ENCODE data around the gene AKAP1.

Gene AKAP1

DNA sequence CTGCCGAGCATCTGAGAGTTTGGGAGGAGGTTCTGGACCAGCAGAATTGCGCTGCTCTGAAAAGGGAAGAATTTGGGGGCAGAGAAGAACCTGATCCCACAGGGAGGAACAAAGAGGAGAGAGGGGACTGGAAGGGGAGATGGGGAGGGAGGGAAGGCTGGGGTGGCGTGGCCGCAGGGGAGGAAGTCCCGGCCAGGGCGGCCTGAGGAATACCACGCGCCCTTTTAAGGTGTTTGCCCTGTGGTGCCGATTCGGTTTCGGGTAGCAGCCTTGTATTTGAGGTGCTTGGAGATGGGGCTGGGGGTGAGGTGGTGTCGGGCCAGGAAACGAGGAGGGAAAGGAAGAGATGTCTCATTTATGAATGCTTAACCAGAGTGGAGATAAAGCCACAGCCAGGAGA is 51.3 kb downstream of the AKAP1 start:
- H3K4me3 ChIP-seq (ENCODE audit: low read depth, low read length): no peak overlapping the region

DNA sequence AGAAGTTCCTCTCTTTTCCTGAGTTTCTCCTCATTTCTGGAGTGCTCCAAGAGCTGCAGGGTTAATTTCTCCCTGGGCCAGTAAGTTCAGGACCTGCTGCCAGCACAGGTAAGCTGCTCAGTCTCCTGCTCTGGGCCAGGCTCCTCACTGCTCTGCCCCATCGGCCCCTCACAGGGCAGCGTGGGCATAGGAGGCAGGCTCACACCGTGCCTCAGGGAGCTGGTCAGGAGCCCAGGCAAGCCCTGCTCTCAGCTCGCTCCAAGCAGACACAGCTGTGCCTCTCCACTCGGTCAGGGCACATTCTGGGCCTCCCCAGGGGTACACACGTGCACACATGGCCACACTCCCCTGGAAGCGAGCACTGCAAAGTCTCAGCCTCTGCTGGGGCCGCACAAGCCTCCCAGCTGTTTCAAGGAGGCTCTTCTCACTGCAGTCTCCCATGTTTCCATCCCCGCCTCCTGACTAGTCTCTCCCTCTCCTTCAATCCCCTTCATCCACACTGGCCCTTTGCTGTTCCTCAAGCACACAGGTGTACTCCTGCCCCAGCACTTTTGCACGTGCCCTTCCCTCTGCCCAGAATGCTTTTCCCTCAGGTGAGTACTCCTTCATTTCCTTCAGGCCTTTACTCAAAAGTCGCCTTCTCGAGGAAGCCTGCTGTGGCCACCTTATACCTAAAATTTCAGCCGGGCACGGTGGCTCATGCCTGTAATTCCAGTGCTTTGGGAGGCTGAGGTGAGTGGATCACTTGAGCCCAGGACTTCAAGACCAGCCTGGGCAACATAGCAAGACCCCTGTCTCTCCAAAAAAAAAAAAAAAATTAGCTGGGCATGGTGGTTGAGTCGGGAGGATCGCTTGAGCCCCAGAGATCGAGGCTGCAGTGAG is 53.2 kb downstream of the AKAP1 start:
- no peak for DNase-seq (ENCODE audit: low read depth)
- TF ChIP-seq, protein P1, sequence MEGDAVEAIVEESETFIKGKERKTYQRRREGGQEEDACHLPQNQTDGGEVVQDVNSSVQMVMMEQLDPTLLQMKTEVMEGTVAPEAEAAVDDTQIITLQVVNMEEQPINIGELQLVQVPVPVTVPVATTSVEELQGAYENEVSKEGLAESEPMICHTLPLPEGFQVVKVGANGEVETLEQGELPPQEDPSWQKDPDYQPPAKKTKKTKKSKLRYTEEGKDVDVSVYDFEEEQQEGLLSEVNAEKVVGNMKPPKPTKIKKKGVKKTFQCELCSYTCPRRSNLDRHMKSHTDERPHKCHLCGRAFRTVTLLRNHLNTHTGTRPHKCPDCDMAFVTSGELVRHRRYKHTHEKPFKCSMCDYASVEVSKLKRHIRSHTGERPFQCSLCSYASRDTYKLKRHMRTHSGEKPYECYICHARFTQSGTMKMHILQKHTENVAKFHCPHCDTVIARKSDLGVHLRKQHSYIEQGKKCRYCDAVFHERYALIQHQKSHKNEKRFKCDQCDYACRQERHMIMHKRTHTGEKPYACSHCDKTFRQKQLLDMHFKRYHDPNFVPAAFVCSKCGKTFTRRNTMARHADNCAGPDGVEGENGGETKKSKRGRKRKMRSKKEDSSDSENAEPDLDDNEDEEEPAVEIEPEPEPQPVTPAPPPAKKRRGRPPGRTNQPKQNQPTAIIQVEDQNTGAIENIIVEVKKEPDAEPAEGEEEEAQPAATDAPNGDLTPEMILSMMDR (IDR thresholded peaks at IDR 0.05; ENCODE audit: low read depth, low read length): no peak
- TF ChIP-seq MYC (IDR thresholded peaks at IDR 0.05; ENCODE audit: low read depth, low read length) (no peak), POLR2A (IDR thresholded peaks at IDR 0.05; ENCODE audit: extremely low read depth, insufficient read length) (no peak)
- TF ChIP-seq, protein P2, sequence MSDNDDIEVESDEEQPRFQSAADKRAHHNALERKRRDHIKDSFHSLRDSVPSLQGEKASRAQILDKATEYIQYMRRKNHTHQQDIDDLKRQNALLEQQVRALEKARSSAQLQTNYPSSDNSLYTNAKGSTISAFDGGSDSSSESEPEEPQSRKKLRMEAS (IDR thresholded peaks at IDR 0.05; ENCODE audit: low read depth, low read length): no peak
- no peak overlapping the region for H3K4me3 ChIP-seq (ENCODE audit: low read depth, low read length)

More for the DNA sequence above, 51.3 kb downstream of the AKAP1 start:
- no peak for DNase-seq (ENCODE audit: low read depth)
- TF ChIP-seq POLR2A (IDR thresholded peaks at IDR 0.05; ENCODE audit: extremely low read depth, insufficient read length) (no peak), MYC (IDR thresholded peaks at IDR 0.05; ENCODE audit: low read depth, low read length) (no peak)
- TF ChIP-seq, protein P1 (IDR thresholded peaks at IDR 0.05; ENCODE audit: low read depth, low read length): no peak
- TF ChIP-seq, protein P2 (IDR thresholded peaks at IDR 0.05; ENCODE audit: low read depth, low read length): no peak

- no peak overlapping the region for H3K4me3 ChIP-seq (ENCODE audit: low read depth, low read length)
- DNase-seq (ENCODE audit: low read depth): no peak
- TF ChIP-seq, protein P1 (IDR thresholded peaks at IDR 0.05; ENCODE audit: low read depth, low read length): no peak
- TF ChIP-seq, protein P2 (IDR thresholded peaks at IDR 0.05; ENCODE audit: low read depth, low read length): no peak
- TF ChIP-seq MYC (IDR thresholded peaks at IDR 0.05; ENCODE audit: low read depth, low read length) (no peak), POLR2A (IDR thresholded peaks at IDR 0.05; ENCODE audit: extremely low read depth, insufficient read length) (no peak)
Observed at GRCh38 chr17:57138956-57139576, 54.0 kb downstream of the AKAP1 start.

GRCh38 chr17:57140316-57140715 is 55.3 kb downstream of the AKAP1 start:
- TF ChIP-seq POLR2A (IDR thresholded peaks at IDR 0.05; ENCODE audit: extremely low read depth, insufficient read length): no peak
- TF ChIP-seq, protein P1 (IDR thresholded peaks at IDR 0.05; ENCODE audit: low read depth, low read length): no peak
- TF ChIP-seq, protein P2 (IDR thresholded peaks at IDR 0.05; ENCODE audit: low read depth, low read length): no peak
- no peak for TF ChIP-seq MYC (IDR thresholded peaks at IDR 0.05; ENCODE audit: low read depth, low read length)
- H3K4me3 ChIP-seq (ENCODE audit: low read depth, low read length): no peak overlapping the region
- DNase-seq (ENCODE audit: low read depth): no peak

DNA sequence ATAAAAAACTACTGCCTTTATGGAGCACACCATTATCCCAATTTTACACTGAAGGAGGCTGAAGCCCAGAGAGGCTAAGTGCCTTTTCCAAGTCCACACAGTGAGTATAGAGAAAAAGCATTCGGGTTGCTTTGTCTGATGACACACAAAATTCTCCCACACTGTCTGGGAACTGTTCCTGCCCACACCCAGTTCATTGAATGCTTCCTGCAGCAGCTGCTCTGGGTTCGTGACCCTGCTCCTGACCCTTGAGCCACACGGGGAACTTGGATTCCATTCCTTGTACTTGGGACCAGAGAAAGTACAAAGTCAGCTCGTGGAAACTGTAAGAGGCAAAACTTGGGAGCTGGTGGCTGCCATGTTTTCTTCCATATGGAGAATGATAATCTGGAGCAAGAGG is 57.9 kb downstream of the AKAP1 start:
- DNase-seq (ENCODE audit: low read depth): no peak
- TF ChIP-seq, protein P2 (IDR thresholded peaks at IDR 0.05; ENCODE audit: low read depth, low read length): no peak
- TF ChIP-seq, protein P1 (IDR thresholded peaks at IDR 0.05; ENCODE audit: low read depth, low read length): no peak
- no peak for TF ChIP-seq POLR2A (IDR thresholded peaks at IDR 0.05; ENCODE audit: extremely low read depth, insufficient read length)
- TF ChIP-seq MYC (IDR thresholded peaks at IDR 0.05; ENCODE audit: low read depth, low read length): no peak
- H3K4me3 ChIP-seq (ENCODE audit: low read depth, low read length): no peak overlapping the region

Data from NB4 (cell line).